ENCODE measurements around the gene CD300LG.
"Not testable (repeated sequence)": the region's sequence is repeated elsewhere in the genome, so short reads cannot be mapped to it uniquely, and the experiment has no call there.

The CD300LG gene

GRCh38 chr17:43881758-43882505, 35.0 kb downstream of the CD300LG start:
- no peaks in the 10 kb centered on the region for H3K9me3 Mint-ChIP-seq
- no peak overlapping the region for H3K27ac Mint-ChIP-seq
- H3K4me1 Mint-ChIP-seq (ENCODE audit: low read depth in 2 of 2) = peaks cover 3% of the 10 kb centered on the region in 2 donors
- ATAC-seq (replicated peaks) (no peak), DNase-seq (no peak)
- no peak overlapping the region for H3K4me3 Mint-ChIP-seq
- peaks cover 17 to 30% of the 10 kb centered on the region in 2 donors for H3K27me3 Mint-ChIP-seq
- no peaks in the 10 kb centered on the region for H3K36me3 Mint-ChIP-seq (ENCODE audit: insufficient read depth)

GRCh38 chr17:43882761-43883415, 35.9 kb downstream of the CD300LG start:
- H3K27me3 Mint-ChIP-seq = peaks cover 22 to 30% of the 10 kb centered on the region in 2 donors
- peaks cover 3% of the 10 kb centered on the region in 2 donors for H3K4me1 Mint-ChIP-seq (ENCODE audit: low read depth in 2 of 2)
- DNase-seq (no peak), ATAC-seq (replicated peaks) (no peak)
- H3K4me3 Mint-ChIP-seq = no peak overlapping the region
- H3K27ac Mint-ChIP-seq = peak overlapping the region in 1 of 2 donors; percentile 62
- H3K9me3 Mint-ChIP-seq = no peaks in the 10 kb centered on the region
- no peaks in the 10 kb centered on the region for H3K36me3 Mint-ChIP-seq (ENCODE audit: insufficient read depth)

DNA sequence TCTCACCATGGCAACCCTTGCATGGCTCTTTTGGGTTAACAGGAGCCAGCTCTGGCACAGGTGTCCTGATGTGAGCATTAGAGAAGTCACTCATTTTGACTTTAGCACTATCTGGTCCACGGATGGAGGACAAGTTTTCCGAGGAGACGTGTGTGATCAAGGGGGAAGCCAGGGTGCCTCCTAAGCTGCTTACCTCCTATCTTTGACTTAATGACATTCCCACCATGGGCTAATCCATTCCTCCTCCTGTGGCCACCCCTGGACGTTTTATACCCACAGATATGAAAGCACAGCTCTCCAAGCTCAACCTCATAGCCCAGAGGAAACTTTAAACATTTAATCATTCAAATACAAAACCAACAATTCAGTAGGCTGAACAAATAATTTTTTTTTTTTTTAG, 41.6 kb downstream of the CD300LG start:
- DNase-seq (no peak), ATAC-seq (replicated peaks) (no peak)
- Mint-ChIP-seq H3K27ac (no peak overlapping the region), H3K27me3 (peaks cover 2 to 22% of the 10 kb centered on the region in 2 donors), H3K9me3 (no peaks in the 10 kb centered on the region), H3K36me3 (ENCODE audit: insufficient read depth) (no peaks in the 10 kb centered on the region), H3K4me3 (no peak overlapping the region), H3K4me1 (ENCODE audit: low read depth in 2 of 2) (no peaks in the 10 kb centered on the region)

- DNase-seq = no peak
- no peak for ATAC-seq (replicated peaks)
- Mint-ChIP-seq H3K27ac (no peak overlapping the region), H3K4me1 (ENCODE audit: low read depth in 2 of 2) (no peaks in the 10 kb centered on the region), H3K27me3 (peaks cover 0 to 20% of the 10 kb centered on the region in 2 donors), H3K36me3 (ENCODE audit: insufficient read depth) (no peaks in the 10 kb centered on the region), H3K4me3 (no peak overlapping the region), H3K9me3 (no peaks in the 10 kb centered on the region)
These were observed 43.3 kb downstream of the CD300LG start for GRCh38 chr17:43890240-43890639.

- Mint-ChIP-seq H3K4me3 (no peak overlapping the region), H3K27ac (no peak overlapping the region), H3K27me3 (peaks cover 15 to 33% of the 10 kb centered on the region in 2 donors), H3K9me3 (no peaks in the 10 kb centered on the region), H3K36me3 (ENCODE audit: insufficient read depth) (no peaks in the 10 kb centered on the region), H3K4me1 (ENCODE audit: low read depth in 2 of 2) (no peaks in the 10 kb centered on the region)
- DNase-seq (no peak), ATAC-seq (replicated peaks) (no peak)
These were observed 45.1 kb downstream of the CD300LG start for GRCh38 chr17:43891851-43892646.

DNA sequence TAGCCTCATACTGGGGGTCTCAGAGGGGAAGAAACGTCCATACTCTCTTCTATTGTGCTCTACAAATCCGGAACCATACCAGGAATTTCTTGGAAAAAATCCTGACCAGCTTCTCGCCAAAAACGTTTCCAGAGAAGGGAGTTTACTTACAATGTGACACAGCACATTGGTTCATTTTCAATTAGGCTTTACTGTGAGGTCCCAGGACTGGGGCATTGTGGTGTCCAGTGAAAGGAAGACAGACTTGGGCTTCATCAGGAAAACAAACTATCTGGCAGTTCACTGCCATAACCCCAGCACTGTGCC, 45.6 kb downstream of the CD300LG start:
- H3K4me3 Mint-ChIP-seq = no peak overlapping the region
- H3K36me3 Mint-ChIP-seq (ENCODE audit: insufficient read depth) = no peaks in the 10 kb centered on the region
- peaks cover 21 to 37% of the 10 kb centered on the region in 2 donors for H3K27me3 Mint-ChIP-seq
- no peaks in the 10 kb centered on the region for H3K4me1 Mint-ChIP-seq (ENCODE audit: low read depth in 2 of 2)
- H3K9me3 Mint-ChIP-seq = no peaks in the 10 kb centered on the region
- ATAC-seq (replicated peaks) = no peak
- DNase-seq = no peak
- H3K27ac Mint-ChIP-seq = no peak overlapping the region

GRCh38 chr17:43894494-43894893, 47.5 kb downstream of the CD300LG start:
- DNase-seq; H3K27ac Mint-ChIP-seq; H3K9me3 Mint-ChIP-seq; ATAC-seq (replicated peaks); H3K36me3 Mint-ChIP-seq (ENCODE audit: insufficient read depth); H3K4me1 Mint-ChIP-seq (ENCODE audit: low read depth in 2 of 2); H3K4me3 Mint-ChIP-seq: not testable (repeated sequence)
- peaks cover 36 to 40% of the 10 kb centered on the region in 2 donors for H3K27me3 Mint-ChIP-seq

DNA sequence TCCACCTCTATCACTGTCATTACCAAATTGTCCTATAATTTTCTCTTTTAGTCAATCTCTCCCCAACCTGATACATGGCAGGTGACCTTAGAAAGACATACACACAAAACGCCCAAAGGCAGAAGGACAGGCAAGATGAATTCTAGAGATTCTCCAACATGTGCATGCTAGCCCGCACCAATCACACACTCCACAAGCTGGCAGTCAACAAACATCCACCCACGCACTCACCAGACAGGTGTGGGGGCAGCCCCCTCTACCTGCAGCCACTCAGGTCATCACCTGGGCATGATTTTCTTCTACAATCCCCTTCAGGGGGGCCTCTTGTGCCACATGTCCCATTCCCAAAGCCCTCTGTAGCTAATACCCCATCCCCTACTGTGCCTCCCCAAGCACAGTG, 50.9 kb downstream of the CD300LG start:
- no peak for ATAC-seq (replicated peaks)
- no peak overlapping the region for H3K27ac Mint-ChIP-seq

GRCh38 chr17:43898446-43898845, 51.5 kb downstream of the CD300LG start:
- Mint-ChIP-seq H3K27ac (no peak overlapping the region), H3K36me3 (ENCODE audit: insufficient read depth) (peaks cover 7% of the 10 kb centered on the region), H3K9me3 (no peaks in the 10 kb centered on the region), H3K4me1 (ENCODE audit: low read depth in 2 of 2) (peaks cover 3 to 19% of the 10 kb centered on the region in 2 donors), H3K27me3 (peaks cover 48 to 65% of the 10 kb centered on the region in 2 donors), H3K4me3 (no peak overlapping the region)
- DNase-seq (no peak), ATAC-seq (replicated peaks) (no peak)

More for the DNA sequence above, 50.9 kb downstream of the CD300LG start:
- peaks cover 4% of the 10 kb centered on the region for H3K36me3 Mint-ChIP-seq (ENCODE audit: insufficient read depth)
- H3K4me1 Mint-ChIP-seq (ENCODE audit: low read depth in 2 of 2) = peaks cover 3 to 19% of the 10 kb centered on the region in 2 donors
- H3K4me3 Mint-ChIP-seq = no peak overlapping the region
- no peaks in the 10 kb centered on the region for H3K9me3 Mint-ChIP-seq
- DNase-seq = no peak
- H3K27me3 Mint-ChIP-seq = peaks cover 48 to 64% of the 10 kb centered on the region in 2 donors

DNA sequence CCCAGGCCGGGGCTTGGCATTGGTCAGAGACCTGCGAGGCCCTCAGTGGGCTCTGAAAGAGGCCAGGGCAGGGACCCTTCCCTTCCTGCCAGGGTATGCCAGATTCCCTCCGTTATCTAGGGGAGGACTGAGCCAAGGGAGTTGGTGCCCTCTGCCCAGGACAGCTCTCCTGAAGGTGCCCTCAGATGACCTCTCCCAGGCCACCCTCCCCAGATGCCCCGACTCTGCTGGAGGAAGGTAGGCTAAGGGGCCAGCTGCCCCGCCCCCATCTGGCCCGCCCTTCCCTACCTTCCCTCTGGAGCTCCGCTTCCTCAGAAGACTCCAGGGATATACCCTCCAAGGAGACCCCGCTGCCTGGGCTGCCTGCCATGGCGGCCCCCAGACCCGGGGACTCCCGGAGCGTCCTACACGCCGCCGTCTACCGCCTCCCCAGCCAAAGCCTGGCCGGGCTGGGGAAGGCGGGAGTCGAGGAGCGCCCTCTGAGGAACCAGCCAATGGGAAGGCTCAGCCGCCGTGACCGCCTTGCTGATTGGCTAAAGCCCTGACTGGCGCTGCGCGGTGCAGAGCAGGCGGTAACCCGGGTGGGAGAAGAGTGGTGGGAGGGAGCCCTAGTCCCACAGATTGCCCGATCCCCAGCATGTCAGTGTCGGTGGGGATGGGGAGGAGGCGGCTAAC, 53.3 kb downstream of the CD300LG start:
- H3K27me3 Mint-ChIP-seq = peaks cover 58 to 80% of the 10 kb centered on the region in 2 donors
- DNase-seq = peak; percentile 65 to 70 (median 68)
- H3K27ac Mint-ChIP-seq = no peak overlapping the region
- H3K9me3 Mint-ChIP-seq = no peaks in the 10 kb centered on the region
- peaks cover 7% of the 10 kb centered on the region for H3K36me3 Mint-ChIP-seq (ENCODE audit: insufficient read depth)
- ATAC-seq (replicated peaks) = peak; percentile 98
- H3K4me1 Mint-ChIP-seq (ENCODE audit: low read depth in 2 of 2) = peaks cover 3 to 19% of the 10 kb centered on the region in 2 donors
- peak overlapping the region; percentile 64 to 70 for H3K4me3 Mint-ChIP-seq

GRCh38 chr17:43900858-43901754, 54.1 kb downstream of the CD300LG start:
- H3K4me3 Mint-ChIP-seq = peak overlapping the region; percentile 64 to 70
- DNase-seq (no peak), ATAC-seq (replicated peaks) (no peak)
- H3K4me1 Mint-ChIP-seq (ENCODE audit: low read depth in 2 of 2) = peaks cover 3 to 19% of the 10 kb centered on the region in 2 donors
- no peaks in the 10 kb centered on the region for H3K9me3 Mint-ChIP-seq
- peaks cover 7% of the 10 kb centered on the region for H3K36me3 Mint-ChIP-seq (ENCODE audit: insufficient read depth)
- H3K27me3 Mint-ChIP-seq = peaks cover 53 to 77% of the 10 kb centered on the region in 2 donors
- H3K27ac Mint-ChIP-seq = peak overlapping the region in 1 of 2 donors; percentile 63

DNA sequence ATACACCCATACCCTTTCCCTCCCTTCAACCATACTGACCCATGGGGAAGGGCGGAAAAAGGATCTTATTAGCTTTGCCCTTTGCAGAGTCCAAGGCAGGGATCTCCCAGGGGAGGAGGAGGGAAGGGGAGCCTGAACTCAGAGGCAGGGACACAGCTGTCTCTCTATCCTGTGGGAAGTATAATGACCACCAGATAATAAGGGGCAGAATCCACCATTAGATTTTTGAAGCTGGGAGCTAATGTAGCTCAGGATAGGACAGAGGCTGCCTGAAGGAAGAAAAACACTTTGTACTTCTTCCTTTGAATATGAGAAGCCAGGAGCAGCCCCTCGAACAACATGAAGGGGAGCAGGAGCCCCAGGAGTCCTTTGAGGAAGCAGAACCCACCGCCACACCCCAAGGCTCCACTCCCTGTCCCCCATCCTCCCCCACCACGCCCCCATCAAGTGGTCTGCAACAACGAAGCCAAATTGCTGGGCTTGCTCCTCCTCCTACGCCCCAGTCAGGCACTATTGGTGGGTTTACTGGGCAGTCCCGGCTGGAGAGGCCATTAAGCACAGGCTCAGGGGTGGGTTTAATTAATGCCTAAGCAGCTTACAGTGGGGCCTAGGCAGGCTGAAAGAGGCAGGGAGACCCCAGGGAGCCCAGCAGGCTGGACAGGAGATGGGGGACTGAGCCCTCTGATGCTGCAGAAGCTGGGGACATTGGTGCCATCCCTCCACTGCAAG, 55.0 kb downstream of the CD300LG start:
- Mint-ChIP-seq H3K27me3 (peaks cover 53 to 77% of the 10 kb centered on the region in 2 donors), H3K4me3 (no peak overlapping the region)
- ATAC-seq (replicated peaks) = no peak

More for the DNA sequence above, 55.0 kb downstream of the CD300LG start:
- peaks cover 12 to 28% of the 10 kb centered on the region in 2 donors for H3K4me1 Mint-ChIP-seq (ENCODE audit: low read depth in 2 of 2)
- H3K36me3 Mint-ChIP-seq (ENCODE audit: insufficient read depth) = peaks cover 7% of the 10 kb centered on the region
- H3K9me3 Mint-ChIP-seq = no peaks in the 10 kb centered on the region
- DNase-seq = no peak
- H3K27ac Mint-ChIP-seq = no peak overlapping the region

All from effector memory CD8-positive, alpha-beta T cell (primary cell).